ENCODE data around the gene MTO1. TPM values are rescaled to one million over a fixed set of nuclear protein-coding genes. Genes with fewer than 3 reads are reported as not detected.
"Not testable (repeated sequence)": the region's sequence is repeated elsewhere in the genome, so short reads cannot be mapped to it uniquely, and the experiment has no call there.

Gene MTO1
- total RNA-seq, 1 experiment from 2014 or later = 31.6 TPM

DNA sequence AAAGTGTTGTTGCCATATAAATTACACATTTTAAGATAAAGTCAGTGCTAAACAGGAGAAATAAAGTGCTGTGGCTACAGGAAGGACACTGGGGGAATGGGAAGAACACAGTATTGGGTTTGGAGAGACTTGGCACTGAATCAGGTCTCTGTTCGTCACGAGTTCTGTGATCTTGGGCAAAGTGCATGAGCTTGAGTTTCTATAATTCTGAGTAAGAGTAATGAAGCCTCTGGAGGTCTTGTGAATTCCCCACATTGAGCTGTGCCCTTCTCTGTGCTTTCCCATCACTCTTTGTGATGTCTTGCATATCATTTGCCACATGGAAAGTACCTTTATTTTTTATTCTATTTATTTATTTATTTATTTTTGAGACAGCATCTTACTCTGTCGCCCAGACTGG lies 76.1 kb downstream of the MTO1 start:
- no peak overlapping the region for H3K4me3 Mint-ChIP-seq (ENCODE audit: low read depth, unreplicated experiment)
- DNase-seq = no peak
- CTCF ChIA-PET = no interaction called here
- no peak overlapping the region for H3K27ac Mint-ChIP-seq (ENCODE audit: unreplicated experiment)
- H3K36me3 Mint-ChIP-seq (ENCODE audit: insufficient read depth, unreplicated experiment) = no peaks in the 10 kb centered on the region
- intact Hi-C loops (cut with micrococcal nuclease; ENCODE audit: unreplicated experiment) = no loop called here
- no TSS peak for BruUV-seq (replicated peaks)
- H3K9me3 Mint-ChIP-seq (ENCODE audit: low read depth, unreplicated experiment) = no peaks in the 10 kb centered on the region
- H3K4me1 Mint-ChIP-seq (ENCODE audit: low read depth, unreplicated experiment) = no peaks in the 10 kb centered on the region
- no peak for TF ChIP-seq CTCF (IDR thresholded peaks at IDR 0.05; ENCODE audit: unreplicated experiment)
- no peaks in the 10 kb centered on the region for H3K27me3 Mint-ChIP-seq (ENCODE audit: unreplicated experiment)

DNA sequence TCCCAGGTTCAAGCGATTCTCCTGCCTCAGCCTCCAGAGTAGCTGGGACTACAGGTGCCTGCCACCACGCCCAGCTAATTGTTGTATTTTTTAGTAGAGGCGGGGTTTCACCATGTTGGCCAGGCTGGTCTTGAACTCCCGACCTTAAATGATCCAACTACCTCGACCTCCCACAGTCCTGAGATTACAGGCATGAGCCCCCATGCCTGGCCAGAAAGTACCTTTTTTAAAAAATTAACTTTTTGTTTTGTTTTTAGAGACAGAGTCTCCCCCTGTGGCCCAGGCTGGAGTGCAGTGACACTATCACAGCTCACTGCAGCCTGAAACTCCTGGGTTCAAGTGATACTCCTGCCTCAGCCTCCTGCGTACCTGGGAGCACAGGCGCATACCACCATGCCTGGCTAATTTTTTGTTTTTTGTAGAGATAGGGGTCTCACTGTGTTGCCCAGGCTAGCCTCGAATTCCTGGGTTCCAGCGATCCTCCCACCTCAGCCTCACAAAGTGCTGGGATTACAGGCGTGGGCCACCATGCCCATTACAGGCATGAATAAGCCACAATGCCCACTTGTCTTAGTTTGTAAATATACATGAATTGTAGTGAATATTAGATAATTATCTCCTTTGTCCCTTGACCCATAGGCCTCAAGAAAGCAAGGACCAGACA lies 76.7 kb downstream of the MTO1 start:
- TF ChIP-seq CTCF (IDR thresholded peaks at IDR 0.05; ENCODE audit: unreplicated experiment) = no peak
- no TSS peak for BruUV-seq (replicated peaks)
- Mint-ChIP-seq H3K27me3 (ENCODE audit: unreplicated experiment) (no peaks in the 10 kb centered on the region), H3K36me3 (ENCODE audit: insufficient read depth, unreplicated experiment) (no peaks in the 10 kb centered on the region), H3K4me3 (ENCODE audit: low read depth, unreplicated experiment) (no peak overlapping the region), H3K9me3 (ENCODE audit: low read depth, unreplicated experiment) (no peaks in the 10 kb centered on the region), H3K4me1 (ENCODE audit: low read depth, unreplicated experiment) (no peaks in the 10 kb centered on the region), H3K27ac (ENCODE audit: unreplicated experiment) (no peak overlapping the region)
- CTCF ChIA-PET = no interaction called here
- intact Hi-C loops (cut with micrococcal nuclease; ENCODE audit: unreplicated experiment) = no loop called here
- no peak for DNase-seq

GRCh38 chr6:73542481-73542880 lies 80.9 kb downstream of the MTO1 start:
- H3K4me1 Mint-ChIP-seq (ENCODE audit: low read depth, unreplicated experiment); H3K27ac Mint-ChIP-seq (ENCODE audit: unreplicated experiment); DNase-seq; H3K4me3 Mint-ChIP-seq (ENCODE audit: low read depth, unreplicated experiment); H3K36me3 Mint-ChIP-seq (ENCODE audit: insufficient read depth, unreplicated experiment); H3K27me3 Mint-ChIP-seq (ENCODE audit: unreplicated experiment); intact Hi-C loops (cut with micrococcal nuclease; ENCODE audit: unreplicated experiment); H3K9me3 Mint-ChIP-seq (ENCODE audit: low read depth, unreplicated experiment); BruUV-seq (replicated peaks): not testable (repeated sequence)
- CTCF ChIA-PET = interaction anchor here (1.5 kb wide), 1 partner anchor 43 kb away, joined by 4 read pairs; no protein-coding TSS in a partner anchor

GRCh38 chr6:73542891-73543290 lies 81.4 kb downstream of the MTO1 start:
- CTCF ChIA-PET = interaction anchor here (0.6 to 1.5 kb wide), 2 partner anchors 43 to 898 kb away, joined by 4 to 5 read pairs; no protein-coding TSS in a partner anchor
- no peak overlapping the region for H3K27ac Mint-ChIP-seq (ENCODE audit: unreplicated experiment)
- no peaks in the 10 kb centered on the region for H3K27me3 Mint-ChIP-seq (ENCODE audit: unreplicated experiment)
- no TSS peak for BruUV-seq (replicated peaks)
- DNase-seq = no peak
- TF ChIP-seq CTCF (IDR thresholded peaks at IDR 0.05; ENCODE audit: unreplicated experiment) = no peak
- H3K9me3 Mint-ChIP-seq (ENCODE audit: low read depth, unreplicated experiment) = no peaks in the 10 kb centered on the region
- H3K36me3 Mint-ChIP-seq (ENCODE audit: insufficient read depth, unreplicated experiment) = no peaks in the 10 kb centered on the region
- intact Hi-C loops (cut with micrococcal nuclease; ENCODE audit: unreplicated experiment) = no loop called here
- H3K4me3 Mint-ChIP-seq (ENCODE audit: low read depth, unreplicated experiment) = no peak overlapping the region
- no peaks in the 10 kb centered on the region for H3K4me1 Mint-ChIP-seq (ENCODE audit: low read depth, unreplicated experiment)

DNA sequence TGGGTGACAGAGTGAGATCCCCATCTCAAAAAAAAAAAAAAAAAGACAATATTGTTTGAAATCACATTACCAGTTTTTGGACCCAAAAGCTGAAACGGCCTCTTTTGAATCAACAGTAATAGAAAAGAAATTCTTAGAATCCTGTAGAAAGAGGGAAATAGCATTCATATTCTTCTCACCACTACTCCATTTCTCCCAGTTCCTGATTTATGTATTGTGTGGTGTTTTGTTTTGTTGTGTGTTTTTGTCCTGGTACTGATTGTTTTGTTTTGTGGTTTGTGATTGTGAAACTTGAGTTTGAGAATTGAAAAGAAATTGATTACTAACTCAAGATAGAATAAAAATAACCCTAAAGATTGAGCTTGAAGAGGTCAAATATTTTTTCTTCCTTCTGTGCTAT lies 85.5 kb downstream of the MTO1 start:
- Mint-ChIP-seq H3K36me3 (ENCODE audit: insufficient read depth, unreplicated experiment) (no peaks in the 10 kb centered on the region), H3K4me1 (ENCODE audit: low read depth, unreplicated experiment) (no peaks in the 10 kb centered on the region), H3K9me3 (ENCODE audit: low read depth, unreplicated experiment) (no peaks in the 10 kb centered on the region), H3K27ac (ENCODE audit: unreplicated experiment) (no peak overlapping the region), H3K4me3 (ENCODE audit: low read depth, unreplicated experiment) (no peak overlapping the region), H3K27me3 (ENCODE audit: unreplicated experiment) (no peaks in the 10 kb centered on the region)
- no TSS peak for BruUV-seq (replicated peaks)
- no peak for DNase-seq
- intact Hi-C loops (cut with micrococcal nuclease; ENCODE audit: unreplicated experiment) = no loop called here
- no peak for TF ChIP-seq CTCF (IDR thresholded peaks at IDR 0.05; ENCODE audit: unreplicated experiment)
- CTCF ChIA-PET = interaction anchor here (0.7 to 1.2 kb wide), 2 partner anchors 59 to 588 kb away, joined by 3 to 4 read pairs; no protein-coding TSS in a partner anchor
